Upper lobe of left lung (tissue), 4 donors: Measurements from ENCODE around the gene NUMA1.

ENCODE experiments used
- EP300 ChIP-seq, 4 donors: sonication (generic); formaldehyde crosslinking; IDR thresholded peaks; one replicate each; pipeline ENCODE4 v1.5.1; 2017; ENCODE audit warnings: antibody characterized with exemption in 4 of 4, control low read depth in 2 of 4
- TF ChIP-seq, protein P1 (sequence below), 6 experiments: fragments of 450-650 bp in 4 of 6; fragments of 200-600 bp in 2 of 6; sonication (generic) in 2 of 6; IDR thresholded peaks; one replicate each; pipeline ENCODE4 v1.5.1; 2016 to 2019; ENCODE audit warnings: antibody characterized with exemption in 6 of 6

DNA sequence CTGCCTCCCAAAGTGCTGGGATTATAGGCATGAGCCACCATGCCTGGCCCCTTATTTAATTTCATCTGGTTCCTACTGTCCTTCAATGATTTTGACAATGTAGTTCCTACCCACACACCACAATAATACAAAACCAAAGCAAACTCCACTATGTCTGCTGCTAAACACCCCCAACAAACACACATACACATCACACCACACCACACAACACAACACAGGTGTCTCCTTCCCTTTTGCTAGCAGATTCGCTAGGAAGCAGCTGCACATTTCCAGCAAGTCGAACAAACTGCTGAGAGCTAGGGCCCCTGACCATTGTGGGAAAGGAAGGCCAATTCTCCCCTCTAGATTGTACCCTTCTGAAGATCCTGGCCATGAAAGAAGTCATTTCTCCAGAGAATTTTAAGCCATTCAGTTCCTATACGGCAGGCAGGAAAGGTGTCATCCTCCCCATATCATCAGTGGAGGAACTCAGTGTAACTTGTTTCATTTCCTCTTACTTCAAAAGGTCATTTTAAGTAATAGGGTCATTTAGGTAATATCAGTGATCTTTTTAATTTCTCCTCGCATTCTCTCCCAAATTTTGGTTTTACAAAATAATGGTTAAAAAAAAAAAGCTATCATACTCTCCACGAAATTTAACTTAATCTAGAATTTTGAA is 18.5 kb downstream of the NUMA1 start:
- TF ChIP-seq, protein P1, sequence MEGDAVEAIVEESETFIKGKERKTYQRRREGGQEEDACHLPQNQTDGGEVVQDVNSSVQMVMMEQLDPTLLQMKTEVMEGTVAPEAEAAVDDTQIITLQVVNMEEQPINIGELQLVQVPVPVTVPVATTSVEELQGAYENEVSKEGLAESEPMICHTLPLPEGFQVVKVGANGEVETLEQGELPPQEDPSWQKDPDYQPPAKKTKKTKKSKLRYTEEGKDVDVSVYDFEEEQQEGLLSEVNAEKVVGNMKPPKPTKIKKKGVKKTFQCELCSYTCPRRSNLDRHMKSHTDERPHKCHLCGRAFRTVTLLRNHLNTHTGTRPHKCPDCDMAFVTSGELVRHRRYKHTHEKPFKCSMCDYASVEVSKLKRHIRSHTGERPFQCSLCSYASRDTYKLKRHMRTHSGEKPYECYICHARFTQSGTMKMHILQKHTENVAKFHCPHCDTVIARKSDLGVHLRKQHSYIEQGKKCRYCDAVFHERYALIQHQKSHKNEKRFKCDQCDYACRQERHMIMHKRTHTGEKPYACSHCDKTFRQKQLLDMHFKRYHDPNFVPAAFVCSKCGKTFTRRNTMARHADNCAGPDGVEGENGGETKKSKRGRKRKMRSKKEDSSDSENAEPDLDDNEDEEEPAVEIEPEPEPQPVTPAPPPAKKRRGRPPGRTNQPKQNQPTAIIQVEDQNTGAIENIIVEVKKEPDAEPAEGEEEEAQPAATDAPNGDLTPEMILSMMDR (IDR thresholded peaks at IDR 0.05): no peak
- TF ChIP-seq EP300 (IDR thresholded peaks at IDR 0.05): no peak
